ENCODE data around the gene SKA3. TPM values are rescaled to one million over a fixed set of nuclear protein-coding genes. Genes with fewer than 3 reads are reported as not detected.

The SKA3 gene
- total RNA-seq, 1 donor from 2014 or later, result 1.7 TPM

DNA sequence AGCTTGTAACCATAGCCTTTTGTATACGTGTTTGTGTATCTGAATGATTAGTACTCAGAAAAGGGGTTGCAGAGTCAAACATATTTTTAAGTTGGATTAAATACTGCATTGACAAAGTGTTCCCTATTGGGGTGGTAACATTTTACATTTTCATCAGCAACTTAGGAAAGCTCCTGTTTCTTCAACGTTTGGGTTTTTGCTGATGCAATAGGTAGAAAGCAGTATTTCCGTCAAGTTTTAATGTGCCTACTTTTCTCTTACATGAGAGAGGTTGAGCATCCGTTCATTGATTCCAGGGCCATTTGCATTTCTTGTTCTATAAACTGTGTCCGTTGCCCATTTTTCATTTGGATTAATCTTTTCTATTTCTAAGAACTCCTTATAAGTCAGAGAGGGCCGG lies 56.2 kb downstream of the SKA3 start:
- no peak overlapping the region for H3K27ac ChIP-seq
- no peaks in the 10 kb centered on the region for H3K9me3 ChIP-seq
- TF ChIP-seq, protein P1, sequence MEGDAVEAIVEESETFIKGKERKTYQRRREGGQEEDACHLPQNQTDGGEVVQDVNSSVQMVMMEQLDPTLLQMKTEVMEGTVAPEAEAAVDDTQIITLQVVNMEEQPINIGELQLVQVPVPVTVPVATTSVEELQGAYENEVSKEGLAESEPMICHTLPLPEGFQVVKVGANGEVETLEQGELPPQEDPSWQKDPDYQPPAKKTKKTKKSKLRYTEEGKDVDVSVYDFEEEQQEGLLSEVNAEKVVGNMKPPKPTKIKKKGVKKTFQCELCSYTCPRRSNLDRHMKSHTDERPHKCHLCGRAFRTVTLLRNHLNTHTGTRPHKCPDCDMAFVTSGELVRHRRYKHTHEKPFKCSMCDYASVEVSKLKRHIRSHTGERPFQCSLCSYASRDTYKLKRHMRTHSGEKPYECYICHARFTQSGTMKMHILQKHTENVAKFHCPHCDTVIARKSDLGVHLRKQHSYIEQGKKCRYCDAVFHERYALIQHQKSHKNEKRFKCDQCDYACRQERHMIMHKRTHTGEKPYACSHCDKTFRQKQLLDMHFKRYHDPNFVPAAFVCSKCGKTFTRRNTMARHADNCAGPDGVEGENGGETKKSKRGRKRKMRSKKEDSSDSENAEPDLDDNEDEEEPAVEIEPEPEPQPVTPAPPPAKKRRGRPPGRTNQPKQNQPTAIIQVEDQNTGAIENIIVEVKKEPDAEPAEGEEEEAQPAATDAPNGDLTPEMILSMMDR (IDR thresholded peaks at IDR 0.05), result no peak
- DNase-seq (no peak), ATAC-seq (no peak)
- no peaks in the 10 kb centered on the region for H3K4me1 ChIP-seq
- H3K4me3 ChIP-seq, result no peak overlapping the region
- no peaks in the 10 kb centered on the region for H3K36me3 ChIP-seq
- intact Hi-C loops (cut with DNase I), result no loop called here
- H3K27me3 ChIP-seq, result no peaks in the 10 kb centered on the region

DNA sequence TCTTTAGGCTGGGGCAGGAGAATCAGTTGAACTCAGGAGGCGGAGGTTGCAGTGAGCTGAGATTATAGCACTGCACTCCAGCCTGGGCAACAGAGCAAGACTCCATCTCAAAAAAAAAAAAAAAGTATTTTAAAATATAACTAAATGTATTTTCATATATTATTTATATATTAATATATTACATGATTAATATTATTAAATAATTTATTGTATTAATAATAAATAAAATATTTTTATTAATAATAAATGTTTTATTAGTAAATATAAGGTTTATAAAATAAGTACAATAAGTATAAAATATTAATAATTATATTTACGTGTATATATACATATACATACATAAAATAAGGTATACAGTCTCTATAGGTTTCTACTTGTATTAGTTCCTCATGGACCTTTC lies 56.8 kb downstream of the SKA3 start:
- ATAC-seq, result no peak
- Histone ChIP-seq H3K4me1 (no peaks in the 10 kb centered on the region), H3K36me3 (no peaks in the 10 kb centered on the region), H3K27me3 (no peaks in the 10 kb centered on the region), H3K9me3 (no peaks in the 10 kb centered on the region), H3K27ac (no peak overlapping the region), H3K4me3 (no peak overlapping the region)
- DNase-seq, result no peak
- TF ChIP-seq, protein P1 (IDR thresholded peaks at IDR 0.05), result no peak
- intact Hi-C loops (cut with DNase I), result no loop called here

DNA sequence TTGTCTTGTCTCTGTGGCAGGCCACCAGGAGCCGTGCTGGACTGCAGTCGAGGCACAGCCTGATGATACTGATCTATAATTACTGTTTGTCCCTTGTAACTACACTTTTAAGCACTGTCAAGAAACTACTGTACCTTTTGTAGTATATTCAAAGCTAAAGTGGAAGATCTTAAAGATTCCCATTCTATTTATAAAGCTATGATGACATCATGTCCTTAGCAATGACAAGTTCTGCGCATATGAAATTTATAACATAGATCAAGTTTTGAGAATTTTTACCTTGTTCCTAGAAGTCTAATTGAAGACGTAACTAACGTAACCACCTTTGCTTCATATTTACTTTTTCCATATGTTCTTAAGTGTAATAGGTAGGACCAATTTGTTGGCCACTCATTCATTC lies 58.2 kb downstream of the SKA3 start:
- H3K27ac ChIP-seq, result no peak overlapping the region
- intact Hi-C loops (cut with DNase I), result no loop called here
- ATAC-seq (no peak), DNase-seq (no peak)
- H3K4me3 ChIP-seq, result no peak overlapping the region
- H3K4me1 ChIP-seq, result no peaks in the 10 kb centered on the region
- no peaks in the 10 kb centered on the region for H3K27me3 ChIP-seq
- no peaks in the 10 kb centered on the region for H3K9me3 ChIP-seq
- no peaks in the 10 kb centered on the region for H3K36me3 ChIP-seq
- TF ChIP-seq, protein P1 (IDR thresholded peaks at IDR 0.05), result no peak

DNA sequence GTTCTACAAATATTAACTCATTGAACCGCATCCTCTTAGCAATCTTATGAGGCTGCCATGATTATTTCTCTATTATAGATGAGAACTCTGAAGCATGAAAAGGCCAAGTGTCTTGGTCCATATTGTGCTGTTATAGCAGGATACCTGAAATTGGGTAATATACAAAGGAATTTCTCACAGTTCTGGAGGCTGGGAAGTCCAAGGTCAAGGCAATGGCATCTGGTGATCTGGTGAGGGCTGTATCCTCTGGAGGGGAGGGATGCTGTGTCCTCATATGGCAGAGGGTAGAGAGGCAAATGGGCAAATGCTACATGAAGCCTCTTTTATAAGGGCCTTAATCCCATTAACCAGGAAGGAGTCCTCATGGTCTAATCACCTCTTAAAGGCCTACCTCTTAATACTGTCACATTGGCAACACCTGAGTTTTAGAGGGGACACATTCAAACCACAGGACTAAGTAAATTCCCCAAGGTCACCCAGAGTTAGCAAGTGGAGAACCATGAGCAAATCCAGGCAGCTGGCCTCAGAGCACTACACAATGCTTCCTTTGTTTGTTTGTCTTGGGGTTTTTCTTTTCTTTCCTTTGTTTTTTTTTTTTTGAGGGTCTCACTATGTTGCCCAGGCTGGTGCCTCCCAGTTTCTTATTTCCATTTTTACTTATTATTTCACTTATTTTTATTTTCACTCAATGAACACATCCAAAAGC lies 59.1 kb downstream of the SKA3 start:
- ATAC-seq, result no peak
- H3K36me3 ChIP-seq, result no peaks in the 10 kb centered on the region
- intact Hi-C loops (cut with DNase I), result no loop called here

DNA sequence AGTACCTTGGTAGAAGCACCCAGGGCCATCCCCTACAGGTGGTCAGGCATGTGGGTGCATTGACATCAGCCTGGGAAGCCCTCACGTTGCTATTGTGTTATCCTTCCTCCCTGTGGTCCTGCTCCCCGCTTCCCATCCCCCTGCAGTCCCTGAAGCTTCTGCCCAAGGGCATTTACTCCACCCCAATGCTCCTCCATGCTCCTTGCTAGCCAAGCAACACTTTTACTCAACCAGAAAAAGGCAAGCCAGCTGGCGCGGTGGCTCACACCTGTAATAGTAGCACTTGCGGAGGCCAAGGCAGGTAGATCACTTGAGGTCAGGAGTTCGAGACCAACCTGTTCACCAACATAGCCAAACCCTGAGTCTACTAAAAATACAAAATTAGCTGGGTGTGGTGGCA lies 60.2 kb downstream of the SKA3 start:
- no peaks in the 10 kb centered on the region for H3K27me3 ChIP-seq
- DNase-seq, result no peak
- no peaks in the 10 kb centered on the region for H3K9me3 ChIP-seq
- intact Hi-C loops (cut with DNase I), result no loop called here
- no peaks in the 10 kb centered on the region for H3K4me1 ChIP-seq
- H3K36me3 ChIP-seq, result no peaks in the 10 kb centered on the region
- TF ChIP-seq, protein P1 (IDR thresholded peaks at IDR 0.05), result no peak
- no peak overlapping the region for H3K4me3 ChIP-seq
- H3K27ac ChIP-seq, result no peak overlapping the region
- no peak for ATAC-seq

More for the DNA sequence above, 59.1 kb downstream of the SKA3 start:
- DNase-seq, result no peak
- H3K4me1 ChIP-seq, result no peaks in the 10 kb centered on the region
- no peak overlapping the region for H3K4me3 ChIP-seq
- H3K27me3 ChIP-seq, result no peaks in the 10 kb centered on the region
- H3K9me3 ChIP-seq, result no peaks in the 10 kb centered on the region
- H3K27ac ChIP-seq, result no peak overlapping the region
- TF ChIP-seq, protein P1 (IDR thresholded peaks at IDR 0.05), result no peak

DNA sequence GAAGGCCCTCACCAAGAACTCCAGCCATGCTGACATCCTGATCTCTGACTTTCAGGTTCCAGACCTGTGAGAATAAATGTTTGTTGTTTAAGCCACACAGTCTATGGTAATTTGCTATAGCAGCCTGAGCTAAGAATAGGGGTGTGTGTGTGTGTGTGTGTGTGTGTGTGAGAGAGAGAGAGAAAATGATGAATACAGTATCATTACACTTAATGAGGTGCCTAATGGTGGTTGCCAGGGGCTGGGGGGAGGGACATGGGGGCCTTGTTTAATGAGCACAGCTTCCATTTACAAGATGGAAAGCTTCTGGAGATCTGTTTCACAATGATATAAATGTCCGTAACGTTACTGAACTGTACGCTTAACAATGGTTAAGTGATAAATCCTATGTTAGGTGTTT lies 61.1 kb downstream of the SKA3 start:
- Histone ChIP-seq H3K4me1 (no peaks in the 10 kb centered on the region), H3K27ac (no peak overlapping the region), H3K27me3 (no peaks in the 10 kb centered on the region), H3K9me3 (no peaks in the 10 kb centered on the region), H3K4me3 (no peak overlapping the region), H3K36me3 (no peaks in the 10 kb centered on the region)
- ATAC-seq, result no peak
- intact Hi-C loops (cut with DNase I), result no loop called here
- no peak for DNase-seq
- TF ChIP-seq, protein P1 (IDR thresholded peaks at IDR 0.05), result no peak

Data from upper lobe of right lung (tissue), 1 donor.